Hepatocyte (in vitro differentiated cells): ENCODE data around the gene DDX19B. TPM values are rescaled to one million over a fixed set of nuclear protein-coding genes. Genes with fewer than 3 reads are reported as not detected.

Experiments used
- DNase-seq: peaks from one replicate; pipeline ENCODE4 v3.0.0-alpha.2; 2016; ENCODE audit warnings: low spot score
- H2AFZ ChIP-seq: fragments of 200-600 bp; sonication (generic); 2 replicates; pipeline ENCODE4 v1.6.0; 2016; ENCODE audit warnings: antibody characterized with exemption, mild to moderate bottlenecking
- H3K27ac ChIP-seq: fragments of 200-600 bp; sonication (generic); 2 replicates; pipeline ENCODE4 v1.5.1; 2016; ENCODE audit warnings: mild to moderate bottlenecking
- H3K27me3 ChIP-seq: fragments of 200-600 bp; sonication (generic); 2 replicates; pipeline ENCODE4 v1.6.1; 2016
- H3K36me3 ChIP-seq: fragments of 200-600 bp; sonication (generic); replicated peaks from 2 replicates; pipeline ENCODE4 v1.5.1; 2016; ENCODE audit warnings: low read depth; ENCODE audit not compliant: insufficient read depth
- H3K4me1 ChIP-seq: fragments of 200-600 bp; sonication (generic); 2 replicates; pipeline ENCODE4 v1.5.1; 2016; ENCODE audit warnings: mild to moderate bottlenecking, moderate library complexity; ENCODE audit not compliant: insufficient read depth
- H3K4me2 ChIP-seq: fragments of 200-600 bp; sonication (generic); 2 replicates; pipeline ENCODE4 v1.6.0; 2016
- H3K4me3 ChIP-seq: fragments of 200-600 bp; sonication (generic); 2 replicates; pipeline ENCODE4 v1.5.1; 2016; ENCODE audit warnings: mild to moderate bottlenecking
- H3K79me2 ChIP-seq: fragments of 200-600 bp; sonication (generic); 2 replicates; pipeline ENCODE4 v1.6.0; 2017; ENCODE audit warnings: mild to moderate bottlenecking
- H3K9me2 ChIP-seq: fragments of 200-600 bp; sonication (generic); replicated peaks from 2 replicates; pipeline ENCODE4 v1.6.0; 2017; ENCODE audit warnings: mild to moderate bottlenecking; ENCODE audit not compliant: insufficient read depth
- H3K9me3 ChIP-seq: fragments of 200-600 bp; sonication (generic); 2 replicates; pipeline ENCODE4 v1.5.1; 2016; ENCODE audit warnings: low read depth, mild to moderate bottlenecking
- H4K20me1 ChIP-seq: fragments of 200-600 bp; sonication (generic); 2 replicates; pipeline ENCODE4 v1.6.0; 2016; ENCODE audit warnings: mild to moderate bottlenecking; ENCODE audit not compliant: insufficient read depth, poor library complexity, severe bottlenecking
- EZH2 ChIP-seq: fragments of 200-600 bp; sonication (generic); IDR thresholded peaks from 2 replicates; pipeline ENCODE4 v1.6.1; 2016; ENCODE audit warnings: antibody characterized with exemption, mild to moderate bottlenecking, borderline replicate concordance
- EZH2phosphoT487 ChIP-seq: fragments of 200-600 bp; sonication (generic); IDR thresholded peaks from one replicate; pipeline ENCODE4 v1.6.1; 2018; ENCODE audit warnings: antibody characterized with exemption, mild to moderate bottlenecking, low read depth, moderate library complexity; ENCODE audit not compliant: unreplicated experiment, severe bottlenecking
- WGBS: methylation state at CpG from one replicate; pipeline ENCODE4 v1.1.6; 2016; ENCODE audit warnings: low lambda C conversion rate; ENCODE audit errors: missing lambda C conversion rate; 5-methylcytosine and 5-hydroxymethylcytosine counted together
- polyA plus RNA-seq: library from polyadenylated mRNA; unstranded; fragments of >200 nt; fragmentation: Nextera tagmentation; extraction: Ambion mirVana; gene quantifications from 2 replicates; pipeline ENCODE4 v1.2.1, GENCODE V29; 2016
- total RNA-seq: library from RNA; depleted of rRNA; stranded (reverse); fragments of >200 nt; gene quantifications from 2 replicates; pipeline ENCODE4 v1.2.3, GENCODE V29; 2014
- TF ChIP-seq, protein P1 (sequence below): fragments of 200-600 bp; sonication (generic); IDR thresholded peaks from 2 replicates; pipeline ENCODE4 v1.5.1; 2016; ENCODE audit warnings: antibody characterized with exemption, mild to moderate bottlenecking; ENCODE audit not compliant: poor library complexity

The DDX19B gene
- total and polyA plus RNA-seq, 2 experiments from 2014 or later: 26.6 to 38.7 TPM

DNA sequence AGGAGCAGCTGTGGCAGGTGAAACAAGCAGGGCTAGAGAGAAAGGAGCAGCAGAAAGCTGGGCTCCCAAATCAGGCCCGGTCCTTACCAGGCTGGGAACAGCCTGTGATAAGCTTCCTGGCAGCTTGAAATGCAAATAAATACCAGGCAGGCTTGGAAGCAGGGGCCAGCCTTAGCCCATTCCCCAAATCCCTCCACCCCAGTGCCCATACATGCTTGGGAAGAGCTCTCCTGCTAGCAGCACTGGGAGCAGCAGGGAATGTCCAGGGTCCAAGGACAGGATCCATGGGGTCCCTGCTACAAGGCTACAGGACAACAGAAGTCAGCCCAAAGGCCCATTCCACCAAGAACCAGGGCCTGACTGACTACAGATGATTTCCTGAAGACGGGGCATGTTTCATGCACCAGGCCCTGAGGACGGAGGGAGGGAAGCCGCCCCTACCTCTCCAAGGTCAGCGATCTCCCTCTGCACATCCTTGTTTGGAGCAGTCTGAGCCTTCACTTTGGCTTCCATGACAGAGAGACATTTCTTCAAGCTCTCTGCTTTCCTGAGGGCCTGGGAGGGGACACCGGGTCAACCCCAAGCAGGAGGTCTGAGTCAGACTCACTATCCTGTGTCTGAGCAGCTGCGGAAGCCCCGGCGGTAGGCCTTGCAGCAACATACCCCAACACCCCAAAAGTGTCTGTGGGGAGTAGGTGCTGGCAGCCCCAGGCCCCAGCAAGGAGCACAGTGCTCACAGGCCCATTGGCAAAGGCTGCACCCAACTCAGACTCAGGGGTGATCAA is 44.6 kb upstream of the DDX19B start:
- H3K36me3 ChIP-seq: no peaks in the 10 kb centered on the region
- no peak overlapping the region for H3K4me2 ChIP-seq
- peaks cover 16% of the 10 kb centered on the region for H3K79me2 ChIP-seq
- H3K27ac ChIP-seq: no peak overlapping the region
- TF ChIP-seq EZH2phosphoT487: no peak
- TF ChIP-seq, protein P1, sequence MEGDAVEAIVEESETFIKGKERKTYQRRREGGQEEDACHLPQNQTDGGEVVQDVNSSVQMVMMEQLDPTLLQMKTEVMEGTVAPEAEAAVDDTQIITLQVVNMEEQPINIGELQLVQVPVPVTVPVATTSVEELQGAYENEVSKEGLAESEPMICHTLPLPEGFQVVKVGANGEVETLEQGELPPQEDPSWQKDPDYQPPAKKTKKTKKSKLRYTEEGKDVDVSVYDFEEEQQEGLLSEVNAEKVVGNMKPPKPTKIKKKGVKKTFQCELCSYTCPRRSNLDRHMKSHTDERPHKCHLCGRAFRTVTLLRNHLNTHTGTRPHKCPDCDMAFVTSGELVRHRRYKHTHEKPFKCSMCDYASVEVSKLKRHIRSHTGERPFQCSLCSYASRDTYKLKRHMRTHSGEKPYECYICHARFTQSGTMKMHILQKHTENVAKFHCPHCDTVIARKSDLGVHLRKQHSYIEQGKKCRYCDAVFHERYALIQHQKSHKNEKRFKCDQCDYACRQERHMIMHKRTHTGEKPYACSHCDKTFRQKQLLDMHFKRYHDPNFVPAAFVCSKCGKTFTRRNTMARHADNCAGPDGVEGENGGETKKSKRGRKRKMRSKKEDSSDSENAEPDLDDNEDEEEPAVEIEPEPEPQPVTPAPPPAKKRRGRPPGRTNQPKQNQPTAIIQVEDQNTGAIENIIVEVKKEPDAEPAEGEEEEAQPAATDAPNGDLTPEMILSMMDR: no peak
- no peak for TF ChIP-seq EZH2
- H3K4me1 ChIP-seq: peaks cover 14% of the 10 kb centered on the region
- WGBS: 97% methylated on average over 9 of the region's 9 CpGs
- H3K27me3 ChIP-seq: no peaks in the 10 kb centered on the region
- H4K20me1 ChIP-seq: peaks cover 22% of the 10 kb centered on the region
- no peak overlapping the region for H3K4me3 ChIP-seq
- no peaks in the 10 kb centered on the region for H3K9me2 ChIP-seq
- no peak for DNase-seq
- no peak overlapping the region for H2AFZ ChIP-seq
- no peaks in the 10 kb centered on the region for H3K9me3 ChIP-seq

DNA sequence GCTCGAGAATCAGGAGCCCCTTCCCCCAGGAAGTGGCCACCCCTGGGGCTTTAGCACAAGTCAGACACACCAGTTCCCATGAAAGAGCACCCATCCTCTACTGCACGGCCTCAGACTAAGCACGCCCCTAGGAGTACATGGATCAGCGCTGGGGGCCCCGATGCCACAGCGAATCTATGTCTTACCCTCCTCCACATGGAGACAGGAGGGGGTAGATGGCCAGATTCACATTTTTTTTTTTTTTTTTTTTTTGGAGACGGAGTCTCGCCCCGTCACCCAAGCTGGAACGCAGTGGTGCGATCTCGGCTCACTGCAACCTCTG is 44.1 kb upstream of the DDX19B start:
- Histone ChIP-seq H3K4me2 (no peak overlapping the region), H2AFZ (no peak overlapping the region), H3K9me3 (no peaks in the 10 kb centered on the region), H3K9me2 (no peaks in the 10 kb centered on the region), H3K36me3 (no peaks in the 10 kb centered on the region), H3K27ac (no peak overlapping the region), H3K79me2 (peaks cover 10% of the 10 kb centered on the region), H3K4me3 (no peak overlapping the region), H3K27me3 (no peaks in the 10 kb centered on the region), H4K20me1 (peaks cover 16% of the 10 kb centered on the region), H3K4me1 (peaks cover 9% of the 10 kb centered on the region)
- no peak for DNase-seq
- 99% methylated on average over 12 of the region's 12 CpGs for WGBS
- TF ChIP-seq EZH2phosphoT487 (no peak), EZH2 (no peak)
- TF ChIP-seq, protein P1: no peak

DNA sequence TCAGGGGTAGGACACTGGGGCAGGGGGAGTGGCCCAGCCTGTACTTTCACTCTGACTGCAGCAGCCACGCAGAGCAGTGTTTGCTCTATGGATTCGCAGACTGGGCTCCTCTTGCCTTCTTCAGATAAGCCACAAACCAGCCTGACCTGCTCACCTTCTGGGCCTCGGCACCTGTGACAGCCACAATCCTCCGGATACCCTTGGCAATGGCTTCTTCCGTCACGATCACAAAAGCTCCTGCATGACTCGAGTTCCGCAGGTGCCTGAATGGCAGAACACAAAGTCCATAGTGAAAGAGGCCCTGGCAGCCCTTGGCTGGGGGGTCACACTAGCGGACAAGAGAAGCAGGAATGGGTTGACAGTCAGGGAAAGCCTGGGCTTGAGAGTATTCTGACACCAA is 43.4 kb upstream of the DDX19B start:
- Histone ChIP-seq H3K79me2 (peaks cover 5% of the 10 kb centered on the region), H3K9me3 (no peaks in the 10 kb centered on the region), H3K27me3 (no peaks in the 10 kb centered on the region), H3K4me1 (peaks cover 3% of the 10 kb centered on the region), H3K36me3 (no peaks in the 10 kb centered on the region), H3K27ac (peak overlapping the region; percentile 7), H3K4me2 (no peak overlapping the region), H3K4me3 (no peak overlapping the region), H2AFZ (no peak overlapping the region), H3K9me2 (no peaks in the 10 kb centered on the region), H4K20me1 (peaks cover 10% of the 10 kb centered on the region)
- no peak for TF ChIP-seq EZH2
- no peak for TF ChIP-seq EZH2phosphoT487
- TF ChIP-seq, protein P1: no peak
- WGBS: 95% methylated on average over 9 of the region's 9 CpGs
- DNase-seq: no peak

- no peak for DNase-seq
- Histone ChIP-seq H2AFZ (no peak overlapping the region), H3K4me3 (no peak overlapping the region), H3K36me3 (no peaks in the 10 kb centered on the region), H3K27ac (no peak overlapping the region), H3K79me2 (peaks cover 2% of the 10 kb centered on the region), H3K4me1 (no peaks in the 10 kb centered on the region), H4K20me1 (peaks cover 3% of the 10 kb centered on the region), H3K27me3 (no peaks in the 10 kb centered on the region), H3K4me2 (no peak overlapping the region), H3K9me2 (no peaks in the 10 kb centered on the region), H3K9me3 (no peaks in the 10 kb centered on the region)
- WGBS: 66% methylated on average over 4 of the region's 4 CpGs
- TF ChIP-seq, protein P1: no peak
- TF ChIP-seq EZH2 (no peak), EZH2phosphoT487 (no peak)
These were observed 41.6 kb upstream of the DDX19B start for GRCh38 chr16:70257391-70257790.
